Measurements from ENCODE around the gene HLA-DQB1. TPM values are rescaled to one million over a fixed set of nuclear protein-coding genes. Genes with fewer than 3 reads are reported as not detected.

HLA-DQB1 gene
- total and polyA plus RNA-seq, 2 donors (not counting 3 experiments of a cell fraction or from before 2014, with no cell fraction given): not detected

DNA sequence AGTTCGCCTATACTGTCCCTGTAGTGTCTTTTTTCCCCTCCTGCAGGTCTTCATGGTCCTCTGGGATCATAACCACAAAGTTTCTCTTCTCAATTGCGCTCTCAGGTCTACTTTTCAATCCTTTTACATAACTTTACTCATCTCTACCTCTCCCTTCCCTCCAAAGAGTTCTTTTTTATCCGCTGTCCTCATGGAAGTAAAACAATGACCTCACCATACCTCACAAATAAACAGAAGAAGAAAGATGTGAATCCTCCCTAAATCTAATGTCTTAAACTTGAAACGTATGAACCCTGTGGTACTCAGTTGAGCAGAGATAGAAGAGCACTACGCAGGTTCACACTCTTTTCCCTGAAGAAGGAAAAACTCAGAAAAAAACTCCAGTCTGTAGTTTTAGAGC is 41.3 kb downstream of the HLA-DQB1 start:
- DNase-seq (ENCODE audit: low read depth, low spot score): no peak
- BruUV-seq (replicated peaks): no TSS peak
- TF ChIP-seq FOS (IDR thresholded peaks at IDR 0.05; ENCODE audit: borderline replicate concordance, insufficient read depth, low read length) (no peak), JUN (IDR thresholded peaks at IDR 0.05; ENCODE audit: borderline replicate concordance, insufficient read depth, insufficient read length, low read depth) (no peak), MYC (IDR thresholded peaks at IDR 0.05; ENCODE audit: low read depth, low read length) (no peak), POLR2AphosphoS5 (IDR thresholded peaks at IDR 0.05; ENCODE audit: insufficient read depth, low read depth, low read length) (no peak), GATA2 (IDR thresholded peaks at IDR 0.05; ENCODE audit: insufficient read depth, insufficient read length, low read depth, low read length) (no peak), EZH2 (IDR thresholded peaks at IDR 0.05; ENCODE audit: borderline replicate concordance, low read depth, low read length, severe bottlenecking) (no peak), POLR2A (IDR thresholded peaks at IDR 0.05; ENCODE audit: low read depth, low read length) (no peak)
- TF ChIP-seq, protein P1, sequence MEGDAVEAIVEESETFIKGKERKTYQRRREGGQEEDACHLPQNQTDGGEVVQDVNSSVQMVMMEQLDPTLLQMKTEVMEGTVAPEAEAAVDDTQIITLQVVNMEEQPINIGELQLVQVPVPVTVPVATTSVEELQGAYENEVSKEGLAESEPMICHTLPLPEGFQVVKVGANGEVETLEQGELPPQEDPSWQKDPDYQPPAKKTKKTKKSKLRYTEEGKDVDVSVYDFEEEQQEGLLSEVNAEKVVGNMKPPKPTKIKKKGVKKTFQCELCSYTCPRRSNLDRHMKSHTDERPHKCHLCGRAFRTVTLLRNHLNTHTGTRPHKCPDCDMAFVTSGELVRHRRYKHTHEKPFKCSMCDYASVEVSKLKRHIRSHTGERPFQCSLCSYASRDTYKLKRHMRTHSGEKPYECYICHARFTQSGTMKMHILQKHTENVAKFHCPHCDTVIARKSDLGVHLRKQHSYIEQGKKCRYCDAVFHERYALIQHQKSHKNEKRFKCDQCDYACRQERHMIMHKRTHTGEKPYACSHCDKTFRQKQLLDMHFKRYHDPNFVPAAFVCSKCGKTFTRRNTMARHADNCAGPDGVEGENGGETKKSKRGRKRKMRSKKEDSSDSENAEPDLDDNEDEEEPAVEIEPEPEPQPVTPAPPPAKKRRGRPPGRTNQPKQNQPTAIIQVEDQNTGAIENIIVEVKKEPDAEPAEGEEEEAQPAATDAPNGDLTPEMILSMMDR (IDR thresholded peaks at IDR 0.05; ENCODE audit: extremely low read depth in 1 of 2, insufficient read depth in 1 of 2, low read depth in 1 of 2, low read length in 2 of 2): no peak
- TF ChIP-seq, protein P2, sequence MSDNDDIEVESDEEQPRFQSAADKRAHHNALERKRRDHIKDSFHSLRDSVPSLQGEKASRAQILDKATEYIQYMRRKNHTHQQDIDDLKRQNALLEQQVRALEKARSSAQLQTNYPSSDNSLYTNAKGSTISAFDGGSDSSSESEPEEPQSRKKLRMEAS (IDR thresholded peaks at IDR 0.05; ENCODE audit: insufficient read depth, insufficient read length): no peak
- H3K79me2 ChIP-seq (ENCODE audit: control insufficient read depth, insufficient read depth, low read length): no peaks in the 10 kb centered on the region
- no peak overlapping the region for H3K27ac ChIP-seq (ENCODE audit: insufficient read depth, low read depth, low read length)
- ChIA-PET CTCF (no interaction called here), POLR2A (no interaction called here)
- no peaks in the 10 kb centered on the region for H3K36me3 ChIP-seq (ENCODE audit: control insufficient read depth in 2 of 2, extremely low read depth in 1 of 2, insufficient read depth in 2 of 2, low read length in 2 of 2)
- intact Hi-C loops (cut with micrococcal nuclease): no loop called here
- H4K20me1 ChIP-seq (replicated peaks; ENCODE audit: control insufficient read depth, extremely low read depth, insufficient read depth, low read length): no peaks in the 10 kb centered on the region
- no peaks in the 10 kb centered on the region for H3K4me1 ChIP-seq (ENCODE audit: control insufficient read depth, extremely low read depth, insufficient read depth, low read length)
- no peak overlapping the region for H3K9ac ChIP-seq (replicated peaks; ENCODE audit: extremely low read depth, insufficient read depth, low read length)
- H3K9me1 ChIP-seq (replicated peaks; ENCODE audit: control insufficient read depth, extremely low read depth, insufficient read depth, low read length): no peaks in the 10 kb centered on the region
- no peaks in the 10 kb centered on the region for H3K27me3 ChIP-seq (ENCODE audit: control insufficient read depth in 2 of 2, insufficient read depth in 2 of 2, low read length in 2 of 2)
- no peak for FAIRE-seq
- no peaks in the 10 kb centered on the region for H3K9me3 ChIP-seq (replicated peaks; ENCODE audit: control insufficient read depth, insufficient read depth, low read length)
- H2AFZ ChIP-seq (ENCODE audit: low read depth, low read length): no peak overlapping the region
- no peak overlapping the region for H3K4me2 ChIP-seq (ENCODE audit: insufficient read depth, low read length)
- no peak overlapping the region for H3K4me3 ChIP-seq (replicated peaks in 1 of 3; ENCODE audit: insufficient read depth in 1 of 3, low read depth in 1 of 3, low read length in 3 of 3)
- dilution Hi-C loops (cut with MboI; ENCODE audit: extremely low pct_ligation_motif_present, low sequenced_read_pairs): no loop called here
